Measurements from ENCODE around the gene NBEAL2.
"Not testable (repeated sequence)": the region's sequence is repeated elsewhere in the genome, so short reads cannot be mapped to it uniquely, and the experiment has no call there.

Gene NBEAL2

GRCh38 chr3:47010910-47011309 lies 31.4 kb downstream of the NBEAL2 start:
- DNase-seq (ENCODE audit: low read depth in 1 of 2, low spot score in 1 of 2) = no peak

GRCh38 chr3:47011371-47011770 lies 31.9 kb downstream of the NBEAL2 start:
- DNase-seq (ENCODE audit: low read depth in 1 of 2, low spot score in 1 of 2) = no peak

DNA sequence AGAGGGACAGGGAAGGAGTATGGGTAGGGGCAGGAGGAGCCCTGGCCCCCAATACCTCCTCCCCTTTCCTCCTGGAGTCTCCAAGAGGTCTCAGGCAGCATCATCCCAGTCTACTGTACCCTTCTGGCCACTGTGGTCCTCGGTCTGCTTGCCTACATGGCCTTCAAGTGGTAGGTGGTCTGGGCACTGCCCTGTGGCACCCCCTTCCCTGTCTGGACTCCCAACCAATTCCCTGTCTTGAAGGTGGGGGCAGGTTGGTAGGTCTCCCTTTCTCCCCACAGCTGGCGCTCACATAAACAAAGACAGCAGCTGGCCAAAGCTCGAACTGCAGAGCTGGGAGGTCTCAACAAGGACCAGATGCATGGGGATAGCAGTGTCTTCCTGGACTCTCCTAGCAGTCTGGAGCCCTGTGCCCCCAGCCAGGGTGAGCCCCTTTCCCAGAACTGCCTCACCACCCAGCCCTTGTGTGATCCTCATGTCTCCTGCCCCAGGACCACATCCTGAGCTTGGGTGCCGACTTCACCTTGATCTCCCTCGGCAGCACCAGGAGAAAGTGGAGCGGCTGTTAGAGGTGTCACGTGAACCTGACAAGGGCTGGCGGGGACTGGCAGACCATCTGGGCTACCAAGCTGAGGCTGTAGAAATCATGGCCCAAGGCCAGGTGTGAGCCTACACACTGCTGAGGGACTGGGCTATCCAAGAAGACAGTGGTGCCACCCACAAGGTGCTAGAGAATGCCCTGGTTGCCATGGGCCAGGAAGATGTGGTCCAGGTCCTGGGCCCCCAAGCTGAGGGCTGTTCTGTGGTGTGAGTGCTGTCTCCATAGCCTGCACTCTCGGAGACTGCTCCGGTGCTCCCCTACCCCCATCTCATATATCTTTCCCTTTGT lies 33.1 kb downstream of the NBEAL2 start:
- DNase-seq (ENCODE audit: low read depth in 1 of 2, low spot score in 1 of 2) = no peak

DNA sequence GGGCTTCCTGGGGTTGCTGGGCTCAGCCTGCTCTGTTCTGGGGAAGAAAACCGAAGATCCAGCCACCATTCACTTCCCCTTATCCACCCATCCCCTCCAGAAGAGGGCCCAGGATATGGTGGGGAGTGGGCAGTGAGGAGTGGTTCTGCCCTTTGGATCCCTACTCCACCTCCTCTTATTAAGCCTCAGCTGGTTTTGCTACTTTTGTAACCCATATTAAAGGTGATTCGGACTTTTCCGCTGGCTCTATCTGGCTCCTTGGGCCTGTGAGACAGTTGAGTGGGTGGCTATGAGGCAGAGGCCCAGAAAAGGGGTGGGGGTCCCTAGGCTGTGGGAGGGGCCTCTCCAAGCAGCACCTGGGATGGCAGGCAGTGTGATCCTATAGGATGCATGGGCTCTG lies 33.8 kb downstream of the NBEAL2 start:
- DNase-seq (ENCODE audit: low read depth in 1 of 2, low spot score in 1 of 2) = no peak

GRCh38 chr3:47014036-47014435 lies 34.6 kb downstream of the NBEAL2 start:
- DNase-seq (ENCODE audit: low read depth in 1 of 2, low spot score in 1 of 2) = no peak

DNA sequence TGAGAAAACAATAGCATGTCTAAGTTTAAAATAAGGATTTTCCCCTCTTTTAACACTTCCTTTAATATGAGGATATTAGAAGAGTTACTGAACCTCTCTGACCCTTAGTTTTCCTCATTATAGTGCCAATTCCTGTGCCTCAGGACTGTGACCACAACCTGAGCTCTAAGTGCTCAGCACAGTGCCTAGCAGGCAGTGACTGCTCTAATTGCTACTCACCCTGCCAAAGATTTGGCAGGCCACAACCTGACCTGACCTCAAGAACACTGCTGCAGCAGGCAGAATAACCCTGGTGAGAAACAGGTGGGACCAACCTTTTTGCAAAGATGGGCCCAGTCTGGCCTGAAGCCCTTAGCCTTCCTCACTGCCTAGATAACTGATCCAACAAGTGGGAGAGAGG lies 35.7 kb downstream of the NBEAL2 start:
- DNase-seq (ENCODE audit: low read depth in 1 of 2, low spot score in 1 of 2) = no peak

DNA sequence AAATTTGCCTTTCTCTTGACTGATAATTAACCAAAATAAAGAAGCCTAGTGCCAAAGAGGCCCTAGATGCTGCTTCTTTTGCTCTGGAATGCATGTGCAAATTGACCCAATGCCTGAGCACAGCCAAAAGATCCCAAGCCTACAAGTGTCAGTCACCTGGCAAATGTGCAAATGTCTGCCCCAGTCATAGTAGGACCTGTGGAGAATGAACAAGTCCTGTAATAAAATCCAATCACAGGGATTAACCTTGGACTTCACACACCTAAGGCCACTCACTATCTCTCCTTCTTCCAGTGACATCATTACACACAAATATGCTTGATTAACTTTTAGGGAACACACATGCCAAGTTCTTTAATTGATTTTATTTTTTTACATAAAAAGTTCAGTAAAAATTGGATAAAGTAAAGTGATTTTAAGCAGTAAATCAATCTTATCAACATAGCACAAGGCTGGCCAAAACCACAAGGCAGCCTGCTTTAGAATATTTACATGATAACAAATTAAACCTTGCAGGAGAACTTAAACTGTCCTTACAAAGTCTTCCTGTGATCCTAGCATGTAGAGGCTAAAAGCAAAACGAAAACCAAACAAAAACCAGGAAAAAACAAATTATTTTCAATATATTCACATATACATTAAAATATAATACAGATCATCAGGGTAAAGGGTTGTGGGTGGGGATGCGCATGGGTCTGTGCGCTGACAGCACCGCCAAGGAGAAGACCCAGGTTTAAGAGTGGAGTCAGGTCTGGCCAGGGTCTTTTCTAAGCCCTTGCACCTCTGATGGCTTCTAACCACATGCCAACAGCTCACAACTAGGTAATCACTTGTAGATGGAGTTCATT lies 36.8 kb downstream of the NBEAL2 start:
- DNase-seq (ENCODE audit: low read depth in 1 of 2, low spot score in 1 of 2) = no peak

DNA sequence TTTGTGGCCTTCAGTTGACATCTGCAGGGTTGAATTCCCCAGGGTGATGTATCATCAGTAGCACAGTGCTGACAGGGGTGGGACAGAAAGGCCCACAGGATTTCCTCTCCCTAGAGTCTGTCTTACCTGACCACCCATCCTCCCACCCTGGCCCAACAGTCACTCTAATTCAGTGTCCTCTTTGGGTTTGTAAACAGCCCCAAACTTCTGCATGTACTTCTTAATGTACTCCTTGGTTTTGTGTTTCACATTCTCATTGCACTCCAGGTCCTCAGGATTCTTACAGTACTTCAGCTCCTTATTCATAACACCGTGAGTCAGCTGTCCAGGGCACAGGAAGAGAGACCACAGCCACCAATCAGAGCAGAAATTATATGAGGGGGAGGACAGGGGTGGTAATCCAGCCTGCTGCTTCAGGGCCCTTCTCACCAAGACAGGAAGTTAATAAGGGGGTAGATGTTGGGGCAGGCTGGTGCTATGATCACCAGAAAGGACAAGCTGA lies 37.5 kb downstream of the NBEAL2 start:
- DNase-seq (ENCODE audit: low read depth in 1 of 2, low spot score in 1 of 2) = no peak

GRCh38 chr3:47017504-47018268 lies 38.2 kb downstream of the NBEAL2 start:
- no peak for DNase-seq (ENCODE audit: low read depth in 1 of 2, low spot score in 1 of 2)

GRCh38 chr3:47018269-47018611 lies 38.8 kb downstream of the NBEAL2 start:
- DNase-seq (ENCODE audit: low read depth in 1 of 2, low spot score in 1 of 2) = no peak

GRCh38 chr3:47019201-47019600 lies 39.7 kb downstream of the NBEAL2 start:
- DNase-seq (ENCODE audit: low read depth in 1 of 2, low spot score in 1 of 2) = no peak

- no peak for DNase-seq (ENCODE audit: low read depth in 1 of 2, low spot score in 1 of 2)
These were observed 40.8 kb downstream of the NBEAL2 start for GRCh38 chr3:47020311-47020710.

DNA sequence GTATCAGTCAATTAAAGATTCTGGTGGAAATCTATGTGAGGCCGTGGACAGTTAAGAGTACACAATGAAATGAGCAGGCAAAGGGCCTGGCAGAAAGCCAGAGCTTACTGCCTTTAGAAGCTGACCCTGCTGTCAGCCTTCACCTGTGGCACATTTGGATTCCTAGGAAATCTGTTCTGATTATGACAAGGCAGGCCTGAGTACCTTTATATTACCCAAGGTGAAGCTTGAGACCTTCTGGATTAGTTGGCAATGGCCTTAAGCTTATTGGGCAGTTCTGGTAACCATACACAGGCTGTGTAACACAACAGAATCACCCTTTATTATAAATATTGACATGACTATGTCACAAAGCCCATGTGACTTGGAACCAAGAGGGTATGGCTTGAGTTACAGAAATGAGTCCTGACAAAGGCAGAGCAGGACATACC lies 43.2 kb downstream of the NBEAL2 start:
- no peak for DNase-seq (ENCODE audit: low read depth in 1 of 2, low spot score in 1 of 2)

DNA sequence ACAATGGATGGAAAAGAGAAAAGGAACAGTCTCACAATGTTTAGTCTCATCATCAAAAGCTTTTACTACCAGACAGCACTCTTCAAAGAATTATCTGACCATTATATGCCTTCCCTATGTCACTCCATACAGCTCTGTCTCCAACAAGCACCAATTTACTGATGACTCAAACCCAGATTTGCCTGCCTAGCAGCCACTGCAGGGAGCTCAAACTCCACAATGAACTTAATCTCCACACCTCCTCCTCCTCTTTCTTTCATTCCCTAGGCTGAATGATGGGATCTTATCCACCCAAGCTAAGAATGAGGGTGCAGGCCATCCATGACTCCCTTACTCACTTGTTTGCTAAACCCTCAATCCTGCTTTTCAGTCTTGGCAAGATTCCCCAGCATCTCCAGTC lies 45.5 kb downstream of the NBEAL2 start:
- no peak for DNase-seq (ENCODE audit: low read depth in 1 of 2, low spot score in 1 of 2)

DNA sequence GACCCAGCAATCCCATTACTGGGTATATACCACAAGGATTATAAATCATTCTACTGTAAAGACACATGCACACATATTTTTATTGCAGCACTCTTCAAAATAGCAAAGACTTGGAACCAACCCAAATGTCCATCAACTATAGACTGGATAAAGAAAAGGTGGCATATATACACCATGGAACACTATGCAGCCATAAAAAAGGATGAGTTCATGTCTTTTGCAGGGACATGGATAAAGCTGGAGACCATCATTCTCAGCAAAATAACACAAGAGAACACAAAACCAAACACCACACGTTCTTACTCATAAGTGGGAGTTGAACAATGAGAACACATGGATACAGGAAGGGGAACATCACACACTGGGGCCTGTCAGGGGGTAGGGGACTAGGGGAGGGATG lies 47.0 kb downstream of the NBEAL2 start:
- DNase-seq (ENCODE audit: low read depth in 1 of 2, low spot score in 1 of 2) = not testable (repeated sequence)

GRCh38 chr3:47028146-47028545 lies 48.7 kb downstream of the NBEAL2 start:
- no peak for DNase-seq (ENCODE audit: low read depth in 1 of 2, low spot score in 1 of 2)

DNA sequence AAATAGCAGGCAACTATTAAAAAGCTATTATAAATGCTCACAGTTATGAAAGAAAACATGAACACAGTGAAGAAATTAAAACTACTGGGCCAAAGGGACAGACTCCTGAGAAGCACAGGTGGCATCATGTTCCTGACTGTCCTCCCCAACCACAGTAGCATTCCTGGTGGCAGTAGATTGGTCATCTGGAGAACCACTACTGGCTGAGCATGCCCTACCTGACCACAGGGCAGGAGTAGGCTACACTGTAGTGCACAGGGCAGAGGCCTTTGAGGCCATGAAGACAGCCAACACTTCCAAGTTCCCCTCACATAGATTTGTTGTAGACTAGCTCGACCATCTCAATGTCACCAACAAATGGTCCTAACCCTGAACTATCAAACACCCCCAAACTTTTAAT lies 49.2 kb downstream of the NBEAL2 start:
- no peak for DNase-seq (ENCODE audit: low read depth in 1 of 2, low spot score in 1 of 2)

DNA sequence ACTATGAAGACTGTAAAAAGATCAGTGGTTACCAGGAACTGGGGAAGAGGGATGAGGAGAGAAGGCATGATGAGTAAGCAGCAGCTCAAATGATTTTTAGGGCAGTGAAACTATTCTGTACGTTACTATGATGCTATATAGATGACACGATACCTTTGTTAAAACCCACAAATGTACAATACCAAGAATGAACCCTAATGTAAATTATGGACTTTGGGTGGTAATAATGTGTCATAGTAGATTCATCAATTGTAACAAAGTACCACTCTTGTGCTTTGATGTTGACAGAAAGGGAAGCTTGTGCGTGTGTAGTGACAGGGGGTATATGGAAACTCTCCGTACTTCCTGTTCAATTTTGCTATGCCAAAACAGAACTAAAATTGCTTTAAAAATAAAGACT lies 51.6 kb downstream of the NBEAL2 start:
- not testable (repeated sequence) for DNase-seq (ENCODE audit: low read depth in 1 of 2, low spot score in 1 of 2)

GRCh38 chr3:47034868-47035489 lies 55.5 kb downstream of the NBEAL2 start:
- no peak for DNase-seq (ENCODE audit: low read depth in 1 of 2, low spot score in 1 of 2)

DNA sequence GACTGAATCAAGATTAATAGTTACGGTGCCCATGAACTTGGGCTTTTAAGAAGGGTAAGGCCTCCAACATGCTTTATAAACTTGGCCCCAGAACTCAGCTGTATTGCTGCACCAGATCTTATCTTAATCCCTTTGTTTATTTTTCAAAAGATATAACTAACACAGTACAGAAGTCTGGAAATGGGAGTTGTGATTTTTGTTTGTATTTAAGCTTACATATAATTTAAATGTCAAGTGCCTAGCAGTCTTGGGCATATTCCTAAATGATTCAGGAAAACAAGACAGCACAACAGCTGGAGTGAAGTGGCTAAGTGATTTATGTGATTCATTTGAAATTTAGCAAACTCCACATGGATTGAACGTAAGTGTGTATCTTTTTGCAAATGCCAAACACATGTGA lies 56.2 kb downstream of the NBEAL2 start:
- no peak for DNase-seq (ENCODE audit: low read depth in 1 of 2, low spot score in 1 of 2)

DNA sequence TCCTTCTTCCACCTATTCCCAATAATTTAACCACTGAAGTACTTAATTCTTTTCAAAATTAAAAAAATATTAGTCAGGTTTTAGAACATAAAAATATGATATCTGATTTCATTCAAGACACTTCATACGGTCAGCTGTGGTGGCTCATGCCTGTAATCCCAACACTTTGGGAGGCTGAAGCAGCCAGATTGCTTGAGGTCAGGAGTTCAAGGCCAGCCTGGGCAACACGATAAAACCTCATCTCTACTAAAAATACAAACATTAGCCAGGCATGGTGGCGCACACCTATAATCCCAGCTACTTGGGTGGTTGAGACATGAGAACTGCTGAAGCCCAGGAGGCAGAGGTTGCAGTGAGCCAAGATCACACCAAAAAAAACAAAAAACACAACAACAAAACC lies 56.7 kb downstream of the NBEAL2 start:
- no peak for DNase-seq (ENCODE audit: low read depth in 1 of 2, low spot score in 1 of 2)
